ENCODE results near the gene ZGRF1. TPM values are rescaled to one million over a fixed set of nuclear protein-coding genes. Genes with fewer than 3 reads are reported as not detected.
"Not testable (repeated sequence)": the region's sequence is repeated elsewhere in the genome, so short reads cannot be mapped to it uniquely, and the experiment has no call there.

The ZGRF1 gene, protein sequence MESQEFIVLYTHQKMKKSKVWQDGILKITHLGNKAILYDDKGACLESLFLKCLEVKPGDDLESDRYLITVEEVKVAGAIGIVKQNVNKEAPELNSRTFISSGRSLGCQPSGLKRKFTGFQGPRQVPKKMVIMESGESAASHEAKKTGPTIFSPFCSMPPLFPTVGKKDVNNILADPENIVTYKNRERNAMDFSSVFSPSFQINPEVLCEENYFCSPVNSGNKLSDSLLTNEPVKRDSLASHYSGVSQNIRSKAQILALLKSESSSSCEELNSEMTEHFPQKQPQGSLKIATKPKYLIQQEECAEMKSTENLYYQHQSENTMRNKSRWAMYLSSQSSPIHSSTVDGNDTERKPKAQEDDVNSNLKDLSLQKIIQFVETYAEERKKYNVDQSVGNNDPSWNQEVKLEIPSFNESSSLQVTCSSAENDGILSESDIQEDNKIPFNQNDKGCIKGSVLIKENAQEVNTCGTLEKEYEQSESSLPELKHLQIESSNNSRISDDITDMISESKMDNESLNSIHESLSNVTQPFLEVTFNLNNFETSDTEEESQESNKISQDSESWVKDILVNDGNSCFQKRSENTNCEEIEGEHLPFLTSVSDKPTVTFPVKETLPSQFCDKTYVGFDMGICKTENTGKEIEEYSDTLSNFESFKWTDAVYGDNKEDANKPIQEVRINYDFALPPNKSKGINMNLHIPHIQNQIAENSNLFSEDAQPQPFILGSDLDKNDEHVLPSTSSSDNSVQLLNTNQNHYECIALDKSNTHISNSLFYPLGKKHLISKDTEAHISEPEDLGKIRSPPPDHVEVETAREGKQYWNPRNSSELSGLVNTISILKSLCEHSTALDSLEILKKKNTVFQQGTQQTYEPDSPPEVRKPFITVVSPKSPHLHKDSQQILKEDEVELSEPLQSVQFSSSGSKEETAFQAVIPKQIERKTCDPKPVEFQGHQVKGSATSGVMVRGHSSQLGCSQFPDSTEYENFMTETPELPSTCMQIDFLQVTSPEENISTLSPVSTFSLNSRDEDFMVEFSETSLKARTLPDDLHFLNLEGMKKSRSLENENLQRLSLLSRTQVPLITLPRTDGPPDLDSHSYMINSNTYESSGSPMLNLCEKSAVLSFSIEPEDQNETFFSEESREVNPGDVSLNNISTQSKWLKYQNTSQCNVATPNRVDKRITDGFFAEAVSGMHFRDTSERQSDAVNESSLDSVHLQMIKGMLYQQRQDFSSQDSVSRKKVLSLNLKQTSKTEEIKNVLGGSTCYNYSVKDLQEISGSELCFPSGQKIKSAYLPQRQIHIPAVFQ (N-terminal part only)
- 12.9 and 16.9 TPM in 2 replicates for total RNA-seq

DNA sequence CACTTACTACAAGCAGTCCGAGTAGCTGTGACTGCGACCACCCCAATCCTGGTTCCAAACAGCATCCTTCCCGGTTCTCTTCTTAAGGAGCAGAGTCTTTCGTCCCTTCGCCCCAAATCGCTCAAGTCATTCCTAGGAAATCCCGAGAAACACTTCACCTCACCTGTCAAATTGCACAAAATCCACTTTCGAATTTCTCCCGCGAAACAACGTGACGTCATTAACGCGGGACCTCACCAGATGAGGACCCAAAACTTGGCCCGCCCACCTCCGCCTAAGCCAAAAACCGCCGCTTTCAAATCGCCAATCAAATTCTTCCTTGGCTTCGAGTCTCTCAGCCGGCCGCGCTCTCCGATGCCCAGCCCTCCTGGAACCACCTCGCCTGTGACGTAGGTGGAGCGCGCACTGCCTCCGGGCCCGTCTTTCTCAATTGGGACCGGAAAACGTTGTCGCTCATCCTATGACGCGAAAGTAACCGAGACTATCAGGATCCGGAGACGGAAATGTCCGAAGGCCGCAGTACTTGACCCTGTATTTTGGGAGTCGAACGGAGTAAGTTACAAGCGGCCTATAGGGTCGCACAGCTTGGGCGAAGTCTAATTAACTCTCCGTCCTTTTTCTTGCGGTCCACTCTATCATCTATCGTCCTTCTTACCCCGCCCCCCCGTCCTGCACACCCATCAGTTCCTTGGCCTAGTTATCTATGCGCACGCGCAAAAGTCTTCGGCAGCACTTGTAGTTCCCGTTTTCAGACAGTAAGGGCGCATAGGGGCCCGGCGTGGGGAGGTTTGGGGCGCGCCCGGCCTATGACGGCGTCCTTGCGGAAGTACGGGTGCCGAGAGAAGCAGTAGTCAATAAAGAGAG, at the start of gene ZGRF1, which contains the start of gene LARP7:
TSS of gene ZGRF1 (minus strand) at position 222 of the 864 bp plus-strand sequence. CDS start 3,733 bp downstream, outside the sequence.
TSS of gene LARP7 (plus strand) at position 456 of the 864 bp plus-strand sequence. CDS start 7,527 bp downstream, outside the sequence.
- peak; percentile 100 for DNase-seq

DNA sequence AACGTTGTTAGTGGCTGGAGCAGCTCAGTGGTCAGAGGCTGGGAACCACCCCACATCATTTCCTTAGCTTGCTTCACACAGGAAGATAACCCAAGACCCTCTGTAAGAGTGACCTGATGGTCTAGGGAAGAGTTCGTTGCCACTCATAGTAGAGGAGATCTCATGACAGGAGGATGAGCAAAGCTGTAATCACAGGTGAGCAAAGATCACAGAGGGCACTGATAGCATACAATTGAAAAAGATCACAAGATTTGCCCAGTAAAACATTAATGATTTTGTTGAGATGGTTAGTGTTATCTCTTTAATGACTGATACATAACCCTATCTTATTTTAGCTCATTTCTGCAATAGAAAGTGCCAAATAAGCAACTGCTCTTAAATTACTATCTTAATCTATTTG, 44.3 kb upstream of the ZGRF1 start:
- DNase-seq, result no peak

DNA sequence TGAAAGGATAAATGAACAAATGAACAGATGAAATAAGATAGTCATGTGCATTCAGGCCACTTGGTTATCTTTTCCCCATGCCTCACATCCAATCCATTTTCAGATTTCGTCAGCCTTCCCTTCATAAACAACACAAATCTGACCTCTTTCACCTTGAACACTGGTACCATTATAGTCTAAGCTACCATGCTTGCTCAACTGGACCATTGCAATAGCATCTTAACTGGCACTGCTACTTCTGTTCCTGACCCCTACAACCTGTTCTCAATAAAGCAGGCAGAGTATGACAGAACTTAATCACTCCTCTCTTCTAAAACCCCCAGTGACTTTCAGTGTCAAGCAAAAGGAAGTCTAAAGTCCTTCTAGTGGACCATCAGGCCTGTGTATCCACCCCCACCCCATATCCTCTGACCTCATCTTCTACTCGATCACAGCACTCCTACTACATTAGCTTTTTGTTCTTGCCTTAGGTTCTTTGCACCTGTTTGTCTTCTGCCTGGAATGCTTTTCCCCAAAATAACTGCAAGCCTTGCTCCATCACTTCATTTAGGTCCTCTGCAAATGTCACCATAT, 40.9 kb upstream of the ZGRF1 start:
- no peak for DNase-seq

- no peak for DNase-seq
Measured at GRCh38 chr4:112674376-112674775, 37.7 kb upstream of the ZGRF1 start.

- no peak for DNase-seq
Measured at GRCh38 chr4:112673686-112674085, 37.0 kb upstream of the ZGRF1 start.

- DNase-seq, result no peak
Measured at GRCh38 chr4:112673076-112673475, 36.4 kb upstream of the ZGRF1 start.

GRCh38 chr4:112668131-112668530, 31.4 kb upstream of the ZGRF1 start:
- no peak for DNase-seq

- no peak for DNase-seq
Measured at GRCh38 chr4:112664611-112665010, 27.9 kb upstream of the ZGRF1 start.

DNA sequence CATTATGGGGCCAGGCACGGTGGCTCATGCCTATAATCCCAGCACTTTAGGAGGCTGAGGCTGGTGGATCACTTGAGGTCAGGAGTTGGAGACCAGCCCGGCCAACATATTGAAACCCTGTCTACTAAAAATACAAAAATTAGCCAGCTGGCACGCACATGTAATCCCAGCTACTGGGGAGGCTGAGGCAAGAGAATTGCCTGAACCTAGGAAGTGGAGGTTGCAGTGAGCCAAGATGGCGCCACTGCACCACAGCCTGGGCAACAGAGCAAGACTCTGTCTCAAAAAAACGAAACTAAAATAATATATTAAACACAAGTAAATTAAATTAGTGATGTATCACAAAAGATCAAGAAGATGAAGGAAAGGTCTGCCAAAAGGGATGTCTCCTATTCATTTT, 19.4 kb upstream of the ZGRF1 start:
- DNase-seq, result not testable (repeated sequence)

DNA sequence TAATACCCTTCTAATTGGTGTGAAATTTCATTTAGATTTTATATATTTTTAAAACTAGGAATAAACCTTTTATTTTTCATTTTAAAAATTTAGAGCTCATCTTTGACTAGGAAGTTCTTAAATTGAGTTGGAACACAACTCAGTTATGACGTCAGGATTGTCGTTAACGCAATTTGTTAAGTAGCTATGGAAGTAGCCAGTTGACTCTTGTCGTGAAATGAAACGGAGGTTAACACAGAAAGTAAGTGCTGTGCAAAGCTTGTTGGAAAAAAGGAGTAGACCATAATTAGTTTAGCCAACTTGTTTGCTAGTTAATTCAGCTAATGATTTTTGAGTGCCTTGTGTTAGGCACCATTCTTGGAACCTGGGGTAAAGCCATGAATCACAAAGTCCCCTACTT, 18.6 kb upstream of the ZGRF1 start:
- DNase-seq, result no peak

DNA sequence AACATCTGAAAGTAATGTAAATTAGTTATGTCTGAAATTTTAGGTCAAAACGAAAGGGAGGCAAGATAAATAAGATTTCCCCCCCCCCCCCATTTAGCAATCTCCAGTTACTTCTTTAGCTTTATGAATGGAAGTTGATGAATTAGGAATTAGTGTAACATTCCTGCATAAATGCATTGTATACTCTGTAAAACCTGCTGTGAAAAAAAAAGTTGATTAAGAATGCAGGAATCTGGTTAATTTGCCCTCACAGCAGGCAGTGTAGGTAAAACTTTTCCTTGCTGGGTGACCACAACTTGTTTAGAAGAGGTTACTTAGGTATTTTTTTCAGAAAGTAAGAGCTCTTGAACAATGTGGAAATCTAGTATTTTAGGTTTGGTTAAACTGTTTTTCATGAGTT, 15.5 kb upstream of the ZGRF1 start:
- DNase-seq, result no peak

DNA sequence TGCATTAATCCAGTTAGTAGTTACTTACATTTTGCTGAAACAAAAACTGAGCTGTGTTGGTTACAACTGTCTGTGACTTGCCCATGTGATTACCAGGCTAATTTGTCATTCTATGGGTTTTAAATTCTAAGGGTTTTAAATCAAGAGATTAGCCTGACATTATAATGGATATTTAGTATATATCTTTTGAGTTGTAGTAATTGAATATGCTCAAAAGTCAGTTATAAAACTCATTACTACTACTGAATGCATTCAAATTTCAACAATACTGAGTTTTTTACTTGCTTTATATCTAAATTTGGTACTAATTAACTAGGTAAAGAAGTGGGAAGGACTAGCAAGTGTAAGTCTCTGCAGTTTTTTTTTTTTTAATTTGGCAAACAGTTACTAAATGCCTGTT, 14.9 kb upstream of the ZGRF1 start:
- no peak for DNase-seq

DNA sequence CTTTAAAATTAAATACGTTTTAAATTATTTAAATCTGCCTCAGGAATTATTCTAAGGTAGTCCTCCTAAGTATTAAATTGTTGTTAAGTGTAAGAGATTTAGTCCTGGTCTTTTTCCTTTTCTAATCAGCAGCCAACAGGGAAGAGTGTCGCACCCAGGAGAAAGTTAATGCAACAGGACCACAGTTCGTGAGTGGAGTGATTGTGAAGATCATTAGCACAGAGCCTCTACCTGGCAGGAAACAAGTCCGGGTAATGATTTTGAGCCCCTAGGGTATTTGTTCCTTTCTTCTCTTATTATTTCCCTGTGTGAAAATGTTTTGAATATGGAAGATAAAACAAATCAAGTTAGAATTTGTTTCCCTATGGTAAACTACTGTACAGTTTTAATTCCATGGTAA, 13.6 kb upstream of the ZGRF1 start:
- no peak for DNase-seq

GRCh38 chr4:112649055-112649408, 12.3 kb upstream of the ZGRF1 start:
- no peak for DNase-seq

GRCh38 chr4:112648263-112649054, 11.8 kb upstream of the ZGRF1 start:
- DNase-seq, result no peak

- DNase-seq, result no peak
Measured at GRCh38 chr4:112647785-112648184, 11.1 kb upstream of the ZGRF1 start.

GRCh38 chr4:112646632-112647537, 10.2 kb upstream of the ZGRF1 start:
- DNase-seq, result no peak

- no peak for DNase-seq
Measured at GRCh38 chr4:112645541-112646329, 9.0 kb upstream of the ZGRF1 start.

Data from dermis blood vessel endothelial cell (primary cell).